ENCODE results near the gene PDE10A. TPM values are rescaled to one million over a fixed set of nuclear protein-coding genes. Genes with fewer than 3 reads are reported as not detected.

PDE10A gene
- total and polyA plus RNA-seq, 9 of the 15 experiments (the other 6 are each of a cell fraction or from before 2014, with no cell fraction given): 0.04 TPM; not detected in 8

GRCh38 chr6:165636402-165637048 lies 26.5 kb downstream of the PDE10A start:
- WGBS (ENCODE audit: insufficient coverage, low coverage, missing lambda C conversion rate): 0% methylated on average over 6 of the region's 6 CpGs
- Histone ChIP-seq H3K79me2 (ENCODE audit: control insufficient read depth, insufficient read depth, low read length) (no peaks in the 10 kb centered on the region), H3K4me1 (replicated peaks in 1 of 2; ENCODE audit: control insufficient read depth in 2 of 2, insufficient read depth in 2 of 2, low read length in 2 of 2) (no peaks in the 10 kb centered on the region), H2AFZ (ENCODE audit: low read depth, low read length) (no peak overlapping the region), H3K9me3 (replicated peaks; ENCODE audit: control insufficient read depth, insufficient read depth, low read depth, low read length) (no peaks in the 10 kb centered on the region), H3K27ac (ENCODE audit: extremely low read depth, low read depth, low read length) (no peak overlapping the region), H3K36me3 (ENCODE audit: control insufficient read depth, insufficient read depth, low read length) (no peaks in the 10 kb centered on the region), H3K9me1 (ENCODE audit: control insufficient read depth, insufficient read depth, low read length) (no peaks in the 10 kb centered on the region), H4K20me1 (replicated peaks; ENCODE audit: control insufficient read depth, insufficient read depth, low read length) (no peaks in the 10 kb centered on the region), H3K27me3 (ENCODE audit: control insufficient read depth in 2 of 2, insufficient read depth in 2 of 2, low read length in 2 of 2) (no peaks in the 10 kb centered on the region), H3K9ac (ENCODE audit: insufficient read depth in 1 of 2, low read depth in 2 of 2, low read length in 2 of 2) (no peak overlapping the region), H3K4me2 (ENCODE audit: insufficient read depth, low read length) (no peak overlapping the region), H3K4me3 (no peak overlapping the region)
- in situ Hi-C loops (cut with MboI): no loop called here
- CTCF ChIA-PET (ENCODE audit: low intra/inter-chr PET ratio): no interaction called here
- POLR2A ChIA-PET: no interaction called here
- TF ChIP-seq RHOXF2B (CRISPR knock-in tag; conservative IDR thresholded peaks at IDR 0.05) (no peak), ZNF140 (CRISPR knock-in tag; IDR thresholded peaks at IDR 0.05) (no peak), TEAD2 (tag; IDR thresholded peaks at IDR 0.05) (no peak), NCOR1 (IDR thresholded peaks at IDR 0.05) (no peak), HNRNPK (IDR thresholded peaks at IDR 0.05; ENCODE audit: low read depth, low read length, poor library complexity, severe bottlenecking) (no peak), FOXP4 (CRISPR knock-in tag; IDR thresholded peaks at IDR 0.05; ENCODE audit: borderline replicate concordance) (no peak), ZNF280A (IDR thresholded peaks at IDR 0.05; ENCODE audit: low read depth, partially characterized antibody) (no peak), POLR2G (IDR thresholded peaks at IDR 0.05; ENCODE audit: low read depth, low read length) (no peak), CHAMP1 (IDR thresholded peaks at IDR 0.05) (no peak), ZNF431 (CRISPR knock-in tag; IDR thresholded peaks at IDR 0.05) (no peak), ZKSCAN8 (CRISPR knock-in tag; IDR thresholded peaks at IDR 0.05) (no peak), MAFK (IDR thresholded peaks at IDR 0.05; ENCODE audit: low read length) (no peak), RFX1 (IDR thresholded peaks at IDR 0.05) (no peak), E2F1 (CRISPR knock-in tag; IDR thresholded peaks at IDR 0.05) (no peak)
- DNase-seq (ENCODE audit: extremely low read depth in 1 of 4, low spot score in 3 of 4): no peak
- BruUV-seq (replicated peaks): no TSS peak
- no peak for FAIRE-seq
- ATAC-seq: no peak
- intact Hi-C loops (cut with micrococcal nuclease): no loop called here
